ENCODE measurements around the gene TRDN. TPM values are rescaled to one million over a fixed set of nuclear protein-coding genes. Genes with fewer than 3 reads are reported as not detected.

Gene TRDN
- total and polyA plus RNA-seq, 4 donors, result 0.04 to 0.11 (median 0.05) TPM; not detected in 1

DNA sequence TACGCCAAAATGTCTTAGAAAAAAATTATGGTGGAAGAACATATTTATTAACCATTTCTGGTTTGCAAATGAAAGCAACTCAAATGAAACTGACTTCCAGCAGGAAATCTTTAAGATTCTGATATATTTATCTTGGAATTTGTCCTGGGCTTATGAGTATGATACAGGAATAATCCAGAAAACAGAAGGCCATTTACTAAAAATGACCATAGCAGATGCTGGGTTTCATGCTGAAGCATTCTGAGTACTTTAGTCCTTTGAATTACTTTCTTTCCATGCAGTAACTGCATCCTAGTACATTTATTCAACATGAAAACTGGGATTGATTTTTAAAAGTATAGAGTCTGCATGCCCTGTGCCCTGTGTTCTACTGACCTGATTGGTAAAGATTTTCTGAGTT, 468.3 kb downstream of the TRDN start:
- no peak overlapping the region for H3K27ac ChIP-seq (ENCODE audit: low read depth in 1 of 2, low read length in 1 of 2)
- DNase-seq, result no peak
- 90 to 96% methylated on average over 1 of the region's 1 CpG for WGBS, 2 donors
- no peaks in the 10 kb centered on the region for H3K9me3 ChIP-seq (ENCODE audit: control insufficient read depth in 4 of 4, insufficient read depth in 3 of 4, low read length in 3 of 4)
- H3K4me1 ChIP-seq (ENCODE audit: control insufficient read depth in 5 of 5, insufficient read depth in 5 of 5, low read length in 5 of 5), result no peaks in the 10 kb centered on the region
- ATAC-seq (ENCODE audit: insufficient read depth, low FRiP score), result no peak
- H3K9ac ChIP-seq (ENCODE audit: insufficient read depth in 1 of 2, low read length in 2 of 2), result no peak overlapping the region
- no peaks in the 10 kb centered on the region for H3K36me3 ChIP-seq (ENCODE audit: control insufficient read depth in 4 of 4, insufficient read depth in 4 of 4, low read length in 4 of 4)
- TF ChIP-seq, protein P1, sequence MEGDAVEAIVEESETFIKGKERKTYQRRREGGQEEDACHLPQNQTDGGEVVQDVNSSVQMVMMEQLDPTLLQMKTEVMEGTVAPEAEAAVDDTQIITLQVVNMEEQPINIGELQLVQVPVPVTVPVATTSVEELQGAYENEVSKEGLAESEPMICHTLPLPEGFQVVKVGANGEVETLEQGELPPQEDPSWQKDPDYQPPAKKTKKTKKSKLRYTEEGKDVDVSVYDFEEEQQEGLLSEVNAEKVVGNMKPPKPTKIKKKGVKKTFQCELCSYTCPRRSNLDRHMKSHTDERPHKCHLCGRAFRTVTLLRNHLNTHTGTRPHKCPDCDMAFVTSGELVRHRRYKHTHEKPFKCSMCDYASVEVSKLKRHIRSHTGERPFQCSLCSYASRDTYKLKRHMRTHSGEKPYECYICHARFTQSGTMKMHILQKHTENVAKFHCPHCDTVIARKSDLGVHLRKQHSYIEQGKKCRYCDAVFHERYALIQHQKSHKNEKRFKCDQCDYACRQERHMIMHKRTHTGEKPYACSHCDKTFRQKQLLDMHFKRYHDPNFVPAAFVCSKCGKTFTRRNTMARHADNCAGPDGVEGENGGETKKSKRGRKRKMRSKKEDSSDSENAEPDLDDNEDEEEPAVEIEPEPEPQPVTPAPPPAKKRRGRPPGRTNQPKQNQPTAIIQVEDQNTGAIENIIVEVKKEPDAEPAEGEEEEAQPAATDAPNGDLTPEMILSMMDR (IDR thresholded peaks at IDR 0.05; ENCODE audit: control extremely low read depth, extremely low read depth), result no peak
- no peaks in the 10 kb centered on the region for H3K27me3 ChIP-seq (ENCODE audit: control insufficient read depth in 3 of 3, insufficient read depth in 3 of 3, low read length in 2 of 3)
- H3K4me3 ChIP-seq, result no peak overlapping the region

Other genes with a start within 250 kb of the TRDN start
- 1 to 10 TPM in 1 of 2 donors, not detected in 1; 4.4 TPM for gene NKAIN2, start 166.9 kb upstream of the TRDN start, total RNA-seq
- gene NKAIN2, start 166.9 kb upstream of the TRDN start, polyA plus RNA-seq, result under 1 TPM in 1 of 2 donors, not detected in 1; 0.01 TPM

Data from lung (tissue), 12 donors.